ENCODE data around the gene TSNAXIP1.

TSNAXIP1 gene

DNA sequence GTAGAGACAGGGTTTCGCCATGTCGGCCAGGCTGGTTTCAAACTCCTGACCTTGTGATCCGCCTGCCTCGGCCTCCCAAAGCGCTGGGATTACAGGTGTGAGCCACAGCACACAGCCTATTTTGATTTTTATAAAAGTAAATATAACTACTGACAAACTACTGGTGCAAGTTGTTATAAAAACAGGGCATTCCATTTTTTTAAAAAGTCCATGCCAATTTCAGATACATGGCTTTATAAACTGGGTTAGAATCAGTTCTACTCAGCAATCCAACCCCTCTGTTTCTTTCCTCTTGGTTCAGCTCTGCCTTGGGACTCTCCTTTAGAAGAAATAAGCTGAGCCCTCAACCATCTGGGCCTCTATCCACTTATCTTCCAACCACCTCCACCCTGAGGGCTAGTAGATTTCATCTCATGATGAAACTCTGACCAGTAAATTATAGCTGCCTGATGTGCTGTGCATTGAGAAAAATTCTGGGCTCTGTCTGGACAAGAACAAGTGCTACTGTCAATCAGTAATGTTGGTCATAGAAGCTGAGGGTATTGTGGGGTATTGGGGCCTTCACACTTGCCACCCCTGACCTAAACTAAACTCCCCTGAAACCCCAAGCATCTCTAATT, 10.5 kb upstream of the TSNAXIP1 start:
- H3K9me3 ChIP-seq (ENCODE audit: control insufficient read depth, insufficient read depth, low read depth, low read length): no peaks in the 10 kb centered on the region
- CTCF ChIA-PET: interaction anchor here (0.5 to 1.0 kb wide), 2 partner anchors 8 to 20 kb away, joined by 3 to 4 read pairs; no protein-coding TSS in a partner anchor
- POLR2A ChIA-PET: interaction anchor here (0.8 kb wide), 2 partner anchors 8 to 10 kb away, joined by 3 read pairs; partner anchors contain the start of genes RANBP10 and TSNAXIP1
- no peaks in the 10 kb centered on the region for H3K4me1 ChIP-seq (ENCODE audit: control insufficient read depth, insufficient read depth, low read length)
- no peak overlapping the region for H3K4me3 ChIP-seq (ENCODE audit: low read depth, low read length)
- 0 out of 2 replicates have a peak overlapping the region, but pooled peaks have one; percentile 24 for H3K27ac ChIP-seq (ENCODE audit: extremely low read depth, low read depth, low read length)
- peaks cover 0 to 23% of the 10 kb centered on the region in 2 experiments; a peak in 2 of 3 replicates for H3K36me3 ChIP-seq (ENCODE audit: control insufficient read depth in 2 of 2, insufficient read depth in 1 of 2, low read length in 2 of 2)
- no peak for TF ChIP-seq SP2 (tag by site-specific recombination; IDR thresholded peaks at IDR 0.05)
- no peak for TF ChIP-seq ZNF544 (tag by site-specific recombination; IDR thresholded peaks at IDR 0.05)
- TF ChIP-seq, protein P1, sequence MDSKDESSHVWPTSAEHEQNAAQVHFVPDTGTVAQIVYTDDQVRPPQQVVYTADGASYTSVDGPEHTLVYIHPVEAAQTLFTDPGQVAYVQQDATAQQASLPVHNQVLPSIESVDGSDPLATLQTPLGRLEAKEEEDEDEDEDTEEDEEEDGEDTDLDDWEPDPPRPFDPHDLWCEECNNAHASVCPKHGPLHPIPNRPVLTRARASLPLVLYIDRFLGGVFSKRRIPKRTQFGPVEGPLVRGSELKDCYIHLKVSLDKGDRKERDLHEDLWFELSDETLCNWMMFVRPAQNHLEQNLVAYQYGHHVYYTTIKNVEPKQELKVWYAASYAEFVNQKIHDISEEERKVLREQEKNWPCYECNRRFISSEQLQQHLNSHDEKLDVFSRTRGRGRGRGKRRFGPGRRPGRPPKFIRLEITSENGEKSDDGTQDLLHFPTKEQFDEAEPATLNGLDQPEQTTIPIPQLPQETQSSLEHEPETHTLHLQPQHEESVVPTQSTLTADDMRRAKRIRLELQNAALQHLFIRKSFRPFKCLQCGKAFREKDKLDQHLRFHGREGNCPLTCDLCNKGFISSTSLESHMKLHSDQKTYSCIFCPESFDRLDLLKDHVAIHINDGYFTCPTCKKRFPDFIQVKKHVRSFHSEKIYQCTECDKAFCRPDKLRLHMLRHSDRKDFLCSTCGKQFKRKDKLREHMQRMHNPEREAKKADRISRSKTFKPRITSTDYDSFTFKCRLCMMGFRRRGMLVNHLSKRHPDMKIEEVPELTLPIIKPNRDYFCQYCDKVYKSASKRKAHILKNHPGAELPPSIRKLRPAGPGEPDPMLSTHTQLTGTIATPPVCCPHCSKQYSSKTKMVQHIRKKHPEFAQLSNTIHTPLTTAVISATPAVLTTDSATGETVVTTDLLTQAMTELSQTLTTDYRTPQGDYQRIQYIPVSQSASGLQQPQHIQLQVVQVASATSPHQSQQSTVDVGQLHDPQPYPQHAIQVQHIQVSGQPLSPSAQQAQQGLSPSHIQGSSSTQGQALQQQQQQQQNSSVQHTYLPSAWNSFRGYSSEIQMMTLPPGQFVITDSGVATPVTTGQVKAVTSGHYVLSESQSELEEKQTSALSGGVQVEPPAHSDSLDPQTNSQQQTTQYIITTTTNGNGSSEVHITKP (tag by site-specific recombination; IDR thresholded peaks at IDR 0.05): peak; percentile 83
- TF ChIP-seq, protein P2, sequence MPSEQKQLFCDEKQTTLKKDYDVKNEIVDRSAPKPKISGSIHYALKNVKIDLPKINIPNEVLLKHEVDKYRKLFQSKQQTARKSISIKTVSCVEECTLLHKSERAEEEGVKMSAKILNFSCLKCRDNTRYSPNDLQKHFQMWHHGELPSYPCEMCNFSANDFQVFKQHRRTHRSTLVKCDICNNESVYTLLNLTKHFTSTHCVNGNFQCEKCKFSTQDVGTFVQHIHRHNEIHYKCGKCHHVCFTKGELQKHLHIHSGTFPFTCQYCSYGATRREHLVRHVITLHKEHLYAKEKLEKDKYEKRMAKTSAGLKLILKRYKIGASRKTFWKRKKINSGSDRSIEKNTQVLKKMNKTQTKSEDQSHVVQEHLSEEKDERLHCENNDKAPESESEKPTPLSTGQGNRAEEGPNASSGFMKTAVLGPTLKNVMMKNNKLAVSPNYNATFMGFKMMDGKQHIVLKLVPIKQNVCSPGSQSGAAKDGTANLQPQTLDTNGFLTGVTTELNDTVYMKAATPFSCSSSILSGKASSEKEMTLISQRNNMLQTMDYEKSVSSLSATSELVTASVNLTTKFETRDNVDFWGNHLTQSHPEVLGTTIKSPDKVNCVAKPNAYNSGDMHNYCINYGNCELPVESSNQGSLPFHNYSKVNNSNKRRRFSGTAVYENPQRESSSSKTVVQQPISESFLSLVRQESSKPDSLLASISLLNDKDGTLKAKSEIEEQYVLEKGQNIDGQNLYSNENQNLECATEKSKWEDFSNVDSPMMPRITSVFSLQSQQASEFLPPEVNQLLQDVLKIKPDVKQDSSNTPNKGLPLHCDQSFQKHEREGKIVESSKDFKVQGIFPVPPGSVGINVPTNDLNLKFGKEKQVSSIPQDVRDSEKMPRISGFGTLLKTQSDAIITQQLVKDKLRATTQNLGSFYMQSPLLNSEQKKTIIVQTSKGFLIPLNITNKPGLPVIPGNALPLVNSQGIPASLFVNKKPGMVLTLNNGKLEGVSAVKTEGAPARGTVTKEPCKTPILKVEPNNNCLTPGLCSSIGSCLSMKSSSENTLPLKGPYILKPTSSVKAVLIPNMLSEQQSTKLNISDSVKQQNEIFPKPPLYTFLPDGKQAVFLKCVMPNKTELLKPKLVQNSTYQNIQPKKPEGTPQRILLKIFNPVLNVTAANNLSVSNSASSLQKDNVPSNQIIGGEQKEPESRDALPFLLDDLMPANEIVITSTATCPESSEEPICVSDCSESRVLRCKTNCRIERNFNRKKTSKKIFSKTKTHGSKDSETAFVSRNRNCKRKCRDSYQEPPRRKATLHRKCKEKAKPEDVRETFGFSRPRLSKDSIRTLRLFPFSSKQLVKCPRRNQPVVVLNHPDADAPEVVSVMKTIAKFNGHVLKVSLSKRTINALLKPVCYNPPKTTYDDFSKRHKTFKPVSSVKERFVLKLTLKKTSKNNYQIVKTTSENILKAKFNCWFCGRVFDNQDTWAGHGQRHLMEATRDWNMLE (tag by site-specific recombination; conservative IDR thresholded peaks at IDR 0.05; ENCODE audit: low read depth): no peak
- TF ChIP-seq ZNF561 (tag by site-specific recombination; IDR thresholded peaks at IDR 0.05; ENCODE audit: borderline replicate concordance): 0 out of 2 replicates have a peak, but pooled peaks have one; percentile 20

DNA sequence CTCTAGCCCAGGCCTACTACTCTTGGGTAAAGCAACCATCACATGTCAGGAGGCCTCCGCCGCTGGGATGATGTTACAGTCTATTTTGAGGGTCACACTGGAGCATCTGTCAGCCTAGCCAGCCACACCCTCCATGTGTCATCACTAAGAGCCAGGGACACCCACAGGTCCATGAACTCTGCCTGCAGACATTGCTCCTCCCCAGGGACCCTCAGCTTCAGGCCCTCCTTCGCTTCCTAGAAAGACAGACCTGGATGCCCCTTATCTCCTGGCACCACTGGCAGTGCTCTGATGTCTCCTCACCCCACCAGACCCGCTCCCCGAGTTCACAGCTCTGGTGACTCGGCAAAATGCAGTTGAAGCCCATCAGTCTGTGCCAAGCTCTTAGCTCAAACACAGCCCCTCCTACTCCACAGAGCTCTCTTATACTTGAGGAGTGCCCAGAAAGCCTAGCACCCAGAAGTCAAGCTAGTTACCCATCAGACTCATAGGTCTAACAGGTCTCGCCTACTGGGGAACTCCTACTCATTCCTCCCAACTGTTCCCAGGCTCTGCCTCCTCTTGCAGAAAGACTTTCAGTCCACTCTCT, 6.3 kb upstream of the TSNAXIP1 start:
- ChIA-PET CTCF (interaction anchor here (0.5 to 1.2 kb wide), 6 partner anchors 14 to 473 kb away, joined by 3 to 5 read pairs (median 4); no protein-coding TSS in a partner anchor), POLR2A (interaction anchor here (1.5 kb wide), 1 partner anchor 82 kb away, joined by 5 read pairs; the partner anchor contains the start of gene GFOD2)
- Histone ChIP-seq H3K27ac (ENCODE audit: extremely low read depth, low read depth, low read length) (no peak overlapping the region), H3K36me3 (ENCODE audit: control insufficient read depth in 2 of 2, insufficient read depth in 1 of 2, low read length in 2 of 2) (peaks cover 0 to 51% of the 10 kb centered on the region in 2 experiments; a peak in 2 of 3 replicates), H3K4me3 (ENCODE audit: low read depth, low read length) (no peak overlapping the region), H3K9me3 (ENCODE audit: control insufficient read depth, insufficient read depth, low read depth, low read length) (no peaks in the 10 kb centered on the region), H3K4me1 (ENCODE audit: control insufficient read depth, insufficient read depth, low read length) (peaks cover 4% of the 10 kb centered on the region)
- TF ChIP-seq ZNF248 (tag by site-specific recombination; IDR thresholded peaks at IDR 0.05): no peak
- TF ChIP-seq ZNF623 (tag by site-specific recombination; IDR thresholded peaks at IDR 0.05): no peak

DNA sequence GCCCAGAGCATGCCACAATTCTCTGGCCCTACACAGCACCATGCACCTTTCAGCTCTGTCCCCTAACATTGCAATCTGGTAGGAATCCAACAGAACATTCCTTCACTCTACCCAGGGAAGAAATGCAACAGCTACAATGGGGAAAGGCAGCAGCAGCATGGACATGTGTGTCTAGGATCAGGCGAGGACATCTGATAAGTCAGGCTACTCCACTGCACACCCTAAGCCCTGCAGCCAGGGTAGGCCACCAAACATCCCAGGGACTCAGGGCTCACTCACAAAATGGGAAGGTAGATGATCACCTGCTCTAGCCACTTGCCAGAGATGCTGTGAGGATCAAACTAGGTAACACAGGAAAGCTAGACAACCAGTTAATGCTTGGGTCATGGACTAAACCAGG, 5.4 kb upstream of the TSNAXIP1 start:
- TF ChIP-seq OSR2 (tag by site-specific recombination; IDR thresholded peaks at IDR 0.05): no peak
- TF ChIP-seq RBAK (tag by site-specific recombination; IDR thresholded peaks at IDR 0.05): no peak
- TF ChIP-seq, protein P3, sequence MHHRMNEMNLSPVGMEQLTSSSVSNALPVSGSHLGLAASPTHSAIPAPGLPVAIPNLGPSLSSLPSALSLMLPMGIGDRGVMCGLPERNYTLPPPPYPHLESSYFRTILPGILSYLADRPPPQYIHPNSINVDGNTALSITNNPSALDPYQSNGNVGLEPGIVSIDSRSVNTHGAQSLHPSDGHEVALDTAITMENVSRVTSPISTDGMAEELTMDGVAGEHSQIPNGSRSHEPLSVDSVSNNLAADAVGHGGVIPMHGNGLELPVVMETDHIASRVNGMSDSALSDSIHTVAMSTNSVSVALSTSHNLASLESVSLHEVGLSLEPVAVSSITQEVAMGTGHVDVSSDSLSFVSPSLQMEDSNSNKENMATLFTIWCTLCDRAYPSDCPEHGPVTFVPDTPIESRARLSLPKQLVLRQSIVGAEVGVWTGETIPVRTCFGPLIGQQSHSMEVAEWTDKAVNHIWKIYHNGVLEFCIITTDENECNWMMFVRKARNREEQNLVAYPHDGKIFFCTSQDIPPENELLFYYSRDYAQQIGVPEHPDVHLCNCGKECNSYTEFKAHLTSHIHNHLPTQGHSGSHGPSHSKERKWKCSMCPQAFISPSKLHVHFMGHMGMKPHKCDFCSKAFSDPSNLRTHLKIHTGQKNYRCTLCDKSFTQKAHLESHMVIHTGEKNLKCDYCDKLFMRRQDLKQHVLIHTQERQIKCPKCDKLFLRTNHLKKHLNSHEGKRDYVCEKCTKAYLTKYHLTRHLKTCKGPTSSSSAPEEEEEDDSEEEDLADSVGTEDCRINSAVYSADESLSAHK (tag by site-specific recombination; IDR thresholded peaks at IDR 0.05): no peak
- no peak for TF ChIP-seq ZNF621 (tag by site-specific recombination; IDR thresholded peaks at IDR 0.05)
- no peak for TF ChIP-seq ZNF76 (tag by site-specific recombination; IDR thresholded peaks at IDR 0.05; ENCODE audit: borderline replicate concordance, low read depth)
- TF ChIP-seq TCF7L2 (IDR thresholded peaks at IDR 0.05; ENCODE audit: borderline replicate concordance, low read depth, low read length): no peak
- TF ChIP-seq ZNF23 (tag by site-specific recombination; IDR thresholded peaks at IDR 0.05; ENCODE audit: borderline replicate concordance): no peak
- TF ChIP-seq ZNF596 (tag by site-specific recombination; IDR thresholded peaks at IDR 0.05): no peak
- no peak for TF ChIP-seq ZNF629 (tag by site-specific recombination; IDR thresholded peaks at IDR 0.05)
- TF ChIP-seq ZNF501 (tag by site-specific recombination; IDR thresholded peaks at IDR 0.05): no peak
- TF ChIP-seq HOXD13 (CRISPR knock-in tag; IDR thresholded peaks at IDR 0.05; ENCODE audit: borderline replicate concordance): no peak
- TF ChIP-seq ZBTB1 (tag by site-specific recombination; IDR thresholded peaks at IDR 0.05): no peak

More for the DNA sequence above, 5.4 kb upstream of the TSNAXIP1 start:
- Histone ChIP-seq H3K27ac (ENCODE audit: extremely low read depth, low read depth, low read length) (no peak overlapping the region), H3K4me1 (ENCODE audit: control insufficient read depth, insufficient read depth, low read length) (peaks cover 5% of the 10 kb centered on the region), H3K36me3 (ENCODE audit: control insufficient read depth in 2 of 2, insufficient read depth in 1 of 2, low read length in 2 of 2) (peaks cover 0 to 51% of the 10 kb centered on the region in 2 experiments; a peak in 2 of 3 replicates), H3K4me3 (ENCODE audit: low read depth, low read length) (no peak overlapping the region), H3K9me3 (ENCODE audit: control insufficient read depth, insufficient read depth, low read depth, low read length) (no peaks in the 10 kb centered on the region)
- ChIA-PET POLR2A (interaction anchor here (1.5 kb wide), 1 partner anchor 82 kb away, joined by 5 read pairs; the partner anchor contains the start of gene GFOD2), CTCF (interaction anchor here (0.9 to 1.2 kb wide), 3 partner anchors 13 to 128 kb away, joined by 3 to 4 read pairs (median 3); no protein-coding TSS in a partner anchor)

All from HEK293 (cell line).